Measurements from ENCODE around the gene IPMK. TPM values are rescaled to one million over a fixed set of nuclear protein-coding genes. Genes with fewer than 3 reads are reported as not detected.

The IPMK gene
- total and polyA plus RNA-seq, 9 of the 15 experiments (the other 6 are each of a cell fraction or from before 2014, with no cell fraction given): 0.98 to 4.4 (median 2.7) TPM

DNA sequence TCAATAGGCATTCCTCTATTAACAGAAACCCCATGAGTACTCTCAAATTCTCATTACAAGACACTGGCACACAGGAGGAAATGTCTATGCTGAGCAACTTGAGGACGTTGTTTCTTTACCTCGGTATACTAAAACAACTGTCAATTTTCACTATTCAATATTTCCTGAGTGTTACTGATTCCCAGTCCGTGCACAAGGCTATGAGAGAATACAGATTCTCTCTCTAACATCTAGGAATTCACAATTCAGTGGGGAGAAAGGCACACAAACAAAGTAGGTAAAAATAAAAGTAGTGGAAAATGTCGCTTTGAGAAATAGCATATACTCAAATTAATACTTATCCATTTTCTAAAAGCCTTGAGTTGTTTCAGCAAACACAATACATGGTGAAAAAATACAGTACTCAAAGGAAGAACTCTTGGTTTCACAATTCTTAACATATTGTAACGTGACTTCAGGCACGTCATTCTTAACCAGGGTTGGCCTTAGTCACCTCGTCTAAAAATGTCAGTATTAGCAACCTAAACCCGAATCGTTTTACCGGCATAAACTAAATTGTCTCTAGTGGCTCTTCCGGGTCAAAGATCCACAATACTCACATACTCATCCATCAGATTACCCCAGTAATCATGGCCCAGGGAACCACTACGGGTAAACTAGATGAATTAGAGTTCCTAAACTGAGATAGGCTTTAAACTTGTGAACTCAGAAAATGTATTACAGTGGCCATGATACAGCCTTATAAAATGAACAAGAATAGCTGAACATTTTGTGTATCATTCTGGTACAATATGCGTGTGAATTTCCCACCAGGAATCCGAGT, 1.5 kb downstream of the IPMK start (continued):
- TF ChIP-seq, protein P1, sequence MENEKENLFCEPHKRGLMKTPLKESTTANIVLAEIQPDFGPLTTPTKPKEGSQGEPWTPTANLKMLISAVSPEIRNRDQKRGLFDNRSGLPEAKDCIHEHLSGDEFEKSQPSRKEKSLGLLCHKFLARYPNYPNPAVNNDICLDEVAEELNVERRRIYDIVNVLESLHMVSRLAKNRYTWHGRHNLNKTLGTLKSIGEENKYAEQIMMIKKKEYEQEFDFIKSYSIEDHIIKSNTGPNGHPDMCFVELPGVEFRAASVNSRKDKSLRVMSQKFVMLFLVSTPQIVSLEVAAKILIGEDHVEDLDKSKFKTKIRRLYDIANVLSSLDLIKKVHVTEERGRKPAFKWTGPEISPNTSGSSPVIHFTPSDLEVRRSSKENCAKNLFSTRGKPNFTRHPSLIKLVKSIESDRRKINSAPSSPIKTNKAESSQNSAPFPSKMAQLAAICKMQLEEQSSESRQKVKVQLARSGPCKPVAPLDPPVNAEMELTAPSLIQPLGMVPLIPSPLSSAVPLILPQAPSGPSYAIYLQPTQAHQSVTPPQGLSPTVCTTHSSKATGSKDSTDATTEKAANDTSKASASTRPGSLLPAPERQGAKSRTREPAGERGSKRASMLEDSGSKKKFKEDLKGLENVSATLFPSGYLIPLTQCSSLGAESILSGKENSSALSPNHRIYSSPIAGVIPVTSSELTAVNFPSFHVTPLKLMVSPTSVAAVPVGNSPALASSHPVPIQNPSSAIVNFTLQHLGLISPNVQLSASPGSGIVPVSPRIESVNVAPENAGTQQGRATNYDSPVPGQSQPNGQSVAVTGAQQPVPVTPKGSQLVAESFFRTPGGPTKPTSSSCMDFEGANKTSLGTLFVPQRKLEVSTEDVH (IDR thresholded peaks at IDR 0.05; ENCODE audit: low read depth, partially characterized antibody): no peak
- no peak for TF ChIP-seq SIN3B (IDR thresholded peaks at IDR 0.05; ENCODE audit: low read depth)
- no peak for TF ChIP-seq ILK (tag; IDR thresholded peaks at IDR 0.05; ENCODE audit: borderline replicate concordance, low read depth)
- peak; percentile 13; the same call in 1 of the 2 replicates for TF ChIP-seq DPF2 (IDR thresholded peaks at IDR 0.05)
- no peak for TF ChIP-seq IFI16 (CRISPR knock-in tag; IDR thresholded peaks at IDR 0.05)
- no peak for TF ChIP-seq ZNF316 (IDR thresholded peaks at IDR 0.05)
- no peak for TF ChIP-seq CXXC5 (CRISPR knock-in tag; IDR thresholded peaks at IDR 0.05)
- TF ChIP-seq SRSF3 (IDR thresholded peaks at IDR 0.05; ENCODE audit: insufficient read depth, low read length): no peak
- no peak for TF ChIP-seq TCF7 (IDR thresholded peaks at IDR 0.05; ENCODE audit: borderline replicate concordance)
- TF ChIP-seq RAD51 (IDR thresholded peaks at IDR 0.05; ENCODE audit: borderline replicate concordance, low read depth): peak; percentile 8; the same call in 1 of the 2 replicates
- no peak for TF ChIP-seq KAT2B (IDR thresholded peaks at IDR 0.05; ENCODE audit: low read depth, low read length)
- no peak for TF ChIP-seq ZNF444 (CRISPR knock-in tag; IDR thresholded peaks at IDR 0.05)
- TF ChIP-seq PTTG1 (tag; IDR thresholded peaks at IDR 0.05; ENCODE audit: low read depth): no peak
- TF ChIP-seq, protein P2, sequence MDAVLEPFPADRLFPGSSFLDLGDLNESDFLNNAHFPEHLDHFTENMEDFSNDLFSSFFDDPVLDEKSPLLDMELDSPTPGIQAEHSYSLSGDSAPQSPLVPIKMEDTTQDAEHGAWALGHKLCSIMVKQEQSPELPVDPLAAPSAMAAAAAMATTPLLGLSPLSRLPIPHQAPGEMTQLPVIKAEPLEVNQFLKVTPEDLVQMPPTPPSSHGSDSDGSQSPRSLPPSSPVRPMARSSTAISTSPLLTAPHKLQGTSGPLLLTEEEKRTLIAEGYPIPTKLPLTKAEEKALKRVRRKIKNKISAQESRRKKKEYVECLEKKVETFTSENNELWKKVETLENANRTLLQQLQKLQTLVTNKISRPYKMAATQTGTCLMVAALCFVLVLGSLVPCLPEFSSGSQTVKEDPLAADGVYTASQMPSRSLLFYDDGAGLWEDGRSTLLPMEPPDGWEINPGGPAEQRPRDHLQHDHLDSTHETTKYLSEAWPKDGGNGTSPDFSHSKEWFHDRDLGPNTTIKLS (IDR thresholded peaks at IDR 0.05; ENCODE audit: borderline replicate concordance, low read depth): no peak
- TF ChIP-seq PTBP1 (IDR thresholded peaks at IDR 0.05; ENCODE audit: low read depth, low read length): no peak
- no peak for TF ChIP-seq CBX1 (IDR thresholded peaks at IDR 0.05; ENCODE audit: low read depth)
- no peak; the same call in 1 of the 2 replicates for TF ChIP-seq LCOR (CRISPR knock-in tag; IDR thresholded peaks at IDR 0.05)
- peak; percentile 10; the same call in 1 of the 2 replicates for TF ChIP-seq CEBPB (tag; IDR thresholded peaks at IDR 0.05)
- no peak for TF ChIP-seq ZNF699 (CRISPR knock-in tag; IDR thresholded peaks at IDR 0.05; ENCODE audit: insufficient replicate concordance)
- TF ChIP-seq RCOR1 (IDR thresholded peaks at IDR 0.05; ENCODE audit: borderline replicate concordance in 1 of 2, low read depth in 2 of 2, low read length in 2 of 2): no peak
- no peak for TF ChIP-seq ETV5 (CRISPR knock-in tag; IDR thresholded peaks at IDR 0.05; ENCODE audit: low read depth)
- no peak for TF ChIP-seq CAMTA2 (CRISPR knock-in tag; conservative IDR thresholded peaks at IDR 0.05)
- TF ChIP-seq JUNB (CRISPR knock-in tag; conservative IDR thresholded peaks at IDR 0.05): no peak
- TF ChIP-seq, protein P3, sequence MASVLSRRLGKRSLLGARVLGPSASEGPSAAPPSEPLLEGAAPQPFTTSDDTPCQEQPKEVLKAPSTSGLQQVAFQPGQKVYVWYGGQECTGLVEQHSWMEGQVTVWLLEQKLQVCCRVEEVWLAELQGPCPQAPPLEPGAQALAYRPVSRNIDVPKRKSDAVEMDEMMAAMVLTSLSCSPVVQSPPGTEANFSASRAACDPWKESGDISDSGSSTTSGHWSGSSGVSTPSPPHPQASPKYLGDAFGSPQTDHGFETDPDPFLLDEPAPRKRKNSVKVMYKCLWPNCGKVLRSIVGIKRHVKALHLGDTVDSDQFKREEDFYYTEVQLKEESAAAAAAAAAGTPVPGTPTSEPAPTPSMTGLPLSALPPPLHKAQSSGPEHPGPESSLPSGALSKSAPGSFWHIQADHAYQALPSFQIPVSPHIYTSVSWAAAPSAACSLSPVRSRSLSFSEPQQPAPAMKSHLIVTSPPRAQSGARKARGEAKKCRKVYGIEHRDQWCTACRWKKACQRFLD (CRISPR knock-in tag; IDR thresholded peaks at IDR 0.05): no peak
- TF ChIP-seq ZNF282 (CRISPR knock-in tag; IDR thresholded peaks at IDR 0.05): no peak
